Renal cortical epithelial cell (primary cell): ENCODE data around the gene SIK3. TPM values are rescaled to one million over a fixed set of nuclear protein-coding genes. Genes with fewer than 3 reads are reported as not detected.

Source experiments
- DNase-seq: peaks from one replicate; pipeline ENCODE4 v3.0.0-alpha.2; 2011; ENCODE audit warnings: low read depth
- total RNA-seq: library from RNA; depleted of rRNA; stranded (reverse); fragments of >200 nt; gene quantifications from 2 replicates; pipeline ENCODE4 v1.2.3, GENCODE V29; 2014

Gene SIK3
- total RNA-seq, 1 donor from 2014 or later = 31.3 TPM

- no peak for DNase-seq
Observed at GRCh38 chr11:116930586-116930985, 167.6 kb downstream of the SIK3 start.

GRCh38 chr11:116930177-116930576 is 168.1 kb downstream of the SIK3 start:
- DNase-seq = no peak

- no peak for DNase-seq
Observed at GRCh38 chr11:116929414-116930090, 168.7 kb downstream of the SIK3 start.

GRCh38 chr11:116928845-116929244 is 169.4 kb downstream of the SIK3 start:
- no peak for DNase-seq

GRCh38 chr11:116928102-116928777 is 170.0 kb downstream of the SIK3 start:
- peak; percentile 24 for DNase-seq

- no peak for DNase-seq
Observed at GRCh38 chr11:116927163-116927974, 170.9 kb downstream of the SIK3 start.

- DNase-seq = no peak
Observed at GRCh38 chr11:116925050-116925449, 173.2 kb downstream of the SIK3 start.

- DNase-seq = peak; percentile 50
Observed at GRCh38 chr11:116918925-116919655, 179.1 kb downstream of the SIK3 start.

- DNase-seq = no peak
Observed at GRCh38 chr11:116917632-116918031, 180.6 kb downstream of the SIK3 start.

- no peak for DNase-seq
Observed at GRCh38 chr11:116916886-116917285, 181.3 kb downstream of the SIK3 start.

GRCh38 chr11:116916052-116916451 is 182.2 kb downstream of the SIK3 start:
- no peak for DNase-seq

- DNase-seq = peak; percentile 47
Observed at GRCh38 chr11:116913000-116913399, 185.2 kb downstream of the SIK3 start.

GRCh38 chr11:116911976-116912734 is 186.1 kb downstream of the SIK3 start:
- no peak for DNase-seq

GRCh38 chr11:116910847-116911246 is 187.4 kb downstream of the SIK3 start:
- no peak for DNase-seq

- no peak for DNase-seq
Observed at GRCh38 chr11:116910378-116910777, 187.8 kb downstream of the SIK3 start.

- no peak for DNase-seq
Observed at GRCh38 chr11:116909245-116909644, 189.0 kb downstream of the SIK3 start.

GRCh38 chr11:116906479-116906878 is 191.7 kb downstream of the SIK3 start:
- DNase-seq = no peak

- DNase-seq = no peak
Observed at GRCh38 chr11:116903090-116903489, 195.1 kb downstream of the SIK3 start.

- no peak for DNase-seq
Observed at GRCh38 chr11:116901964-116902688, 196.1 kb downstream of the SIK3 start.

GRCh38 chr11:116901211-116901610 is 197.0 kb downstream of the SIK3 start:
- no peak for DNase-seq

- no peak for DNase-seq
Observed at GRCh38 chr11:116896211-116896610, 202.0 kb downstream of the SIK3 start.
